ENCODE results near the gene HNRNPH3. TPM values are rescaled to one million over a fixed set of nuclear protein-coding genes. Genes with fewer than 3 reads are reported as not detected.

HNRNPH3 gene
- total and polyA plus RNA-seq, 2 experiments from 2014 or later, result 87.2 to 367 TPM

DNA sequence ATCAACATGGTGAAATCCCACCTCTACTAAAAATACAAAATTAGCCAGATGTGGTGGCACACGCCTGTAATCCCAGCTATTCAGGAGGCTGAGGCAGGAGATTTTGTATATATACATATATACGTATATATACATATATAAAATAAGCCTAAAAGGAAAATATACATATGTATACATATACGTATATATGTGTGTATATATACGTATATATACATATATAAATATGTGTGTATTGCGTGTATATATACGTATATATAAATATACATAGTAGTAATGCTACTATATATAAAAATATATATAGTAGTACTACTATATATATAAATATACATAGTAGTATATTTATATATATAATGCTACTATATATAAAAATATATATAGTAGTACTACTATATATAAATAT lies 27.3 kb downstream of the HNRNPH3 start (continued):
- TF ChIP-seq, protein P1, sequence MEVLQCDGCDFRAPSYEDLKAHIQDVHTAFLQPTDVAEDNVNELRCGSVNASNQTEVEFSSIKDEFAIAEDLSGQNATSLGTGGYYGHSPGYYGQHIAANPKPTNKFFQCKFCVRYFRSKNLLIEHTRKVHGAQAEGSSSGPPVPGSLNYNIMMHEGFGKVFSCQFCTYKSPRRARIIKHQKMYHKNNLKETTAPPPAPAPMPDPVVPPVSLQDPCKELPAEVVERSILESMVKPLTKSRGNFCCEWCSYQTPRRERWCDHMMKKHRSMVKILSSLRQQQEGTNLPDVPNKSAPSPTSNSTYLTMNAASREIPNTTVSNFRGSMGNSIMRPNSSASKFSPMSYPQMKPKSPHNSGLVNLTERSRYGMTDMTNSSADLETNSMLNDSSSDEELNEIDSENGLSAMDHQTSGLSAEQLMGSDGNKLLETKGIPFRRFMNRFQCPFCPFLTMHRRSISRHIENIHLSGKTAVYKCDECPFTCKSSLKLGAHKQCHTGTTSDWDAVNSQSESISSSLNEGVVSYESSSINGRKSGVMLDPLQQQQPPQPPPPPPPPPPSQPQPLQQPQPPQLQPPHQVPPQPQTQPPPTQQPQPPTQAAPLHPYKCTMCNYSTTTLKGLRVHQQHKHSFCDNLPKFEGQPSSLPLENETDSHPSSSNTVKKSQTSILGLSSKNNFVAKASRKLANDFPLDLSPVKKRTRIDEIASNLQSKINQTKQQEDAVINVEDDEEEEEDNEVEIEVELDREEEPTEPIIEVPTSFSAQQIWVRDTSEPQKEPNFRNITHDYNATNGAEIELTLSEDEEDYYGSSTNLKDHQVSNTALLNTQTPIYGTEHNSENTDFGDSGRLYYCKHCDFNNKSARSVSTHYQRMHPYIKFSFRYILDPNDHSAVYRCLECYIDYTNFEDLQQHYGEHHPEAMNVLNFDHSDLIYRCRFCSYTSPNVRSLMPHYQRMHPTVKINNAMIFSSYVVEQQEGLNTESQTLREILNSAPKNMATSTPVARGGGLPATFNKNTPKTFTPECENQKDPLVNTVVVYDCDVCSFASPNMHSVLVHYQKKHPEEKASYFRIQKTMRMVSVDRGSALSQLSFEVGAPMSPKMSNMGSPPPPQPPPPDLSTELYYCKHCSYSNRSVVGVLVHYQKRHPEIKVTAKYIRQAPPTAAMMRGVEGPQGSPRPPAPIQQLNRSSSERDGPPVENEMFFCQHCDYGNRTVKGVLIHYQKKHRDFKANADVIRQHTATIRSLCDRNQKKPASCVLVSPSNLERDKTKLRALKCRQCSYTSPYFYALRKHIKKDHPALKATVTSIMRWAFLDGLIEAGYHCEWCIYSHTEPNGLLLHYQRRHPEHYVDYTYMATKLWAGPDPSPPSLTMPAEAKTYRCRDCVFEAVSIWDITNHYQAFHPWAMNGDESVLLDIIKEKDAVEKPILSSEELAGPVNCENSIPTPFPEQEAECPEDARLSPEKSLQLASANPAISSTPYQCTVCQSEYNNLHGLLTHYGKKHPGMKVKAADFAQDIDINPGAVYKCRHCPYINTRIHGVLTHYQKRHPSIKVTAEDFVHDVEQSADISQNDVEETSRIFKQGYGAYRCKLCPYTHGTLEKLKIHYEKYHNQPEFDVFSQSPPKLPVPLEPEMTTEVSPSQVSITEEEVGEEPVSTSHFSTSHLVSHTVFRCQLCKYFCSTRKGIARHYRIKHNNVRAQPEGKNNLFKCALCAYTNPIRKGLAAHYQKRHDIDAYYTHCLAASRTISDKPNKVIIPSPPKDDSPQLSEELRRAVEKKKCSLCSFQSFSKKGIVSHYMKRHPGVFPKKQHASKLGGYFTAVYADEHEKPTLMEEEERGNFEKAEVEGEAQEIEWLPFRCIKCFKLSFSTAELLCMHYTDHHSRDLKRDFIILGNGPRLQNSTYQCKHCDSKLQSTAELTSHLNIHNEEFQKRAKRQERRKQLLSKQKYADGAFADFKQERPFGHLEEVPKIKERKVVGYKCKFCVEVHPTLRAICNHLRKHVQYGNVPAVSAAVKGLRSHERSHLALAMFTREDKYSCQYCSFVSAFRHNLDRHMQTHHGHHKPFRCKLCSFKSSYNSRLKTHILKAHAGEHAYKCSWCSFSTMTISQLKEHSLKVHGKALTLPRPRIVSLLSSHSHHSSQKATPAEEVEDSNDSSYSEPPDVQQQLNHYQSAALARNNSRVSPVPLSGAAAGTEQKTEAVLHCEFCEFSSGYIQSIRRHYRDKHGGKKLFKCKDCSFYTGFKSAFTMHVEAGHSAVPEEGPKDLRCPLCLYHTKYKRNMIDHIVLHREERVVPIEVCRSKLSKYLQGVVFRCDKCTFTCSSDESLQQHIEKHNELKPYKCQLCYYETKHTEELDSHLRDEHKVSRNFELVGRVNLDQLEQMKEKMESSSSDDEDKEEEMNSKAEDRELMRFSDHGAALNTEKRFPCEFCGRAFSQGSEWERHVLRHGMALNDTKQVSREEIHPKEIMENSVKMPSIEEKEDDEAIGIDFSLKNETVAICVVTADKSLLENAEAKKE (CRISPR knock-in tag; IDR thresholded peaks at IDR 0.05), result no peak
- no peak for TF ChIP-seq ZNF331 (CRISPR knock-in tag; IDR thresholded peaks at IDR 0.05; ENCODE audit: low read depth)

DNA sequence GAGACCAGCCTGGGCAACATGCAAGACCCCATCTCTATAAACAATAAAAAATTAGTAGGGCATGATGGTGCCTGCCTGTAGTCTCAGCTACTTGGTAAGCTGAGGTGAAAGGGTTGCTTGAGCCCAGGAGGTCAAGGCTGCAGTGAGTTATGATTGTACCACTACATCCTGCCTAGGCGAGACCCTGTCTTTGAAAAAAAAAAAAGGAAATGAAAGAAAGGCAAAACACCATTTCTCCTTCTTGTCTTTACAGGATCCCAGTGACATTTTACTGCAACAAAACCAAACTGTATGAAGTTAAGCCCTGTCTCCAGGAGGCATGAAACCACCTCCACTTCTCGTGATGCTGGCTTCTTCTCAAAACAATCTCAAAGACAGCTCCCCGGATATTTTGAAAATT lies 30.7 kb downstream of the HNRNPH3 start:
- no peak overlapping the region for H3K27ac ChIP-seq (ENCODE audit: low read depth)
- H3K27me3 ChIP-seq (ENCODE audit: insufficient read depth), result no peaks in the 10 kb centered on the region
- DNase-seq (ENCODE audit: low spot score) (no peak), ATAC-seq (no peak)
- H3K4me3 ChIP-seq, result no peak overlapping the region
- no peaks in the 10 kb centered on the region for H3K4me1 ChIP-seq (ENCODE audit: insufficient read depth)
- no peaks in the 10 kb centered on the region for H4K20me1 ChIP-seq (replicated peaks; ENCODE audit: insufficient read depth)
- no peak overlapping the region for H2AFZ ChIP-seq
- no peaks in the 10 kb centered on the region for H3K79me2 ChIP-seq (replicated peaks; ENCODE audit: insufficient read depth)
- Mint-ChIP-seq H3K4me1 (no peaks in the 10 kb centered on the region), H3K9me3 (no peaks in the 10 kb centered on the region), H3K36me3 (ENCODE audit: low read depth) (peaks cover 8% of the 10 kb centered on the region; the same call in 2 of the 3 replicates), H3K4me3 (no peak overlapping the region), H3K27me3 (ENCODE audit: insufficient read depth, low read depth, poor library complexity) (peaks cover 3% of the 10 kb centered on the region), H3K27ac (no peak overlapping the region)
- H3F3A ChIP-seq (replicated peaks; ENCODE audit: low read depth), result no peaks in the 10 kb centered on the region
- peaks cover 9% of the 10 kb centered on the region; the same call in 1 of the 2 replicates for H3K36me3 ChIP-seq (ENCODE audit: insufficient read depth)
- H3K9me2 ChIP-seq (ENCODE audit: insufficient read depth), result no peaks in the 10 kb centered on the region
- H3K4me2 ChIP-seq, result no peak overlapping the region
- TF ChIP-seq CREB1 (CRISPR knock-in tag; IDR thresholded peaks at IDR 0.05; ENCODE audit: low read depth) (no peak), POLR2AphosphoS5 (IDR thresholded peaks at IDR 0.05; ENCODE audit: low read depth) (no peak), EZH2phosphoT487 (IDR thresholded peaks at IDR 0.05; ENCODE audit: unreplicated experiment) (no peak), JUNB (IDR thresholded peaks at IDR 0.05; ENCODE audit: unreplicated experiment) (no peak), NANOG (IDR thresholded peaks at IDR 0.05; ENCODE audit: borderline replicate concordance) (no peak), ZNF331 (CRISPR knock-in tag; IDR thresholded peaks at IDR 0.05; ENCODE audit: low read depth) (no peak), STAT1 (IDR thresholded peaks at IDR 0.05; ENCODE audit: unreplicated experiment) (no peak), EZH2 (IDR thresholded peaks at IDR 0.05; ENCODE audit: low read depth, unreplicated experiment) (no peak), ZNF114 (CRISPR knock-in tag; IDR thresholded peaks at IDR 0.05) (no peak)
- TF ChIP-seq, protein P2, sequence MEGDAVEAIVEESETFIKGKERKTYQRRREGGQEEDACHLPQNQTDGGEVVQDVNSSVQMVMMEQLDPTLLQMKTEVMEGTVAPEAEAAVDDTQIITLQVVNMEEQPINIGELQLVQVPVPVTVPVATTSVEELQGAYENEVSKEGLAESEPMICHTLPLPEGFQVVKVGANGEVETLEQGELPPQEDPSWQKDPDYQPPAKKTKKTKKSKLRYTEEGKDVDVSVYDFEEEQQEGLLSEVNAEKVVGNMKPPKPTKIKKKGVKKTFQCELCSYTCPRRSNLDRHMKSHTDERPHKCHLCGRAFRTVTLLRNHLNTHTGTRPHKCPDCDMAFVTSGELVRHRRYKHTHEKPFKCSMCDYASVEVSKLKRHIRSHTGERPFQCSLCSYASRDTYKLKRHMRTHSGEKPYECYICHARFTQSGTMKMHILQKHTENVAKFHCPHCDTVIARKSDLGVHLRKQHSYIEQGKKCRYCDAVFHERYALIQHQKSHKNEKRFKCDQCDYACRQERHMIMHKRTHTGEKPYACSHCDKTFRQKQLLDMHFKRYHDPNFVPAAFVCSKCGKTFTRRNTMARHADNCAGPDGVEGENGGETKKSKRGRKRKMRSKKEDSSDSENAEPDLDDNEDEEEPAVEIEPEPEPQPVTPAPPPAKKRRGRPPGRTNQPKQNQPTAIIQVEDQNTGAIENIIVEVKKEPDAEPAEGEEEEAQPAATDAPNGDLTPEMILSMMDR (conservative IDR thresholded peaks at IDR 0.05; ENCODE audit: low read depth in 2 of 2), result no peak
- TF ChIP-seq, protein P3, sequence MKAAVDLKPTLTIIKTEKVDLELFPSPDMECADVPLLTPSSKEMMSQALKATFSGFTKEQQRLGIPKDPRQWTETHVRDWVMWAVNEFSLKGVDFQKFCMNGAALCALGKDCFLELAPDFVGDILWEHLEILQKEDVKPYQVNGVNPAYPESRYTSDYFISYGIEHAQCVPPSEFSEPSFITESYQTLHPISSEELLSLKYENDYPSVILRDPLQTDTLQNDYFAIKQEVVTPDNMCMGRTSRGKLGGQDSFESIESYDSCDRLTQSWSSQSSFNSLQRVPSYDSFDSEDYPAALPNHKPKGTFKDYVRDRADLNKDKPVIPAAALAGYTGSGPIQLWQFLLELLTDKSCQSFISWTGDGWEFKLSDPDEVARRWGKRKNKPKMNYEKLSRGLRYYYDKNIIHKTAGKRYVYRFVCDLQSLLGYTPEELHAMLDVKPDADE (IDR thresholded peaks at IDR 0.05), result no peak
- TF ChIP-seq, protein P4, sequence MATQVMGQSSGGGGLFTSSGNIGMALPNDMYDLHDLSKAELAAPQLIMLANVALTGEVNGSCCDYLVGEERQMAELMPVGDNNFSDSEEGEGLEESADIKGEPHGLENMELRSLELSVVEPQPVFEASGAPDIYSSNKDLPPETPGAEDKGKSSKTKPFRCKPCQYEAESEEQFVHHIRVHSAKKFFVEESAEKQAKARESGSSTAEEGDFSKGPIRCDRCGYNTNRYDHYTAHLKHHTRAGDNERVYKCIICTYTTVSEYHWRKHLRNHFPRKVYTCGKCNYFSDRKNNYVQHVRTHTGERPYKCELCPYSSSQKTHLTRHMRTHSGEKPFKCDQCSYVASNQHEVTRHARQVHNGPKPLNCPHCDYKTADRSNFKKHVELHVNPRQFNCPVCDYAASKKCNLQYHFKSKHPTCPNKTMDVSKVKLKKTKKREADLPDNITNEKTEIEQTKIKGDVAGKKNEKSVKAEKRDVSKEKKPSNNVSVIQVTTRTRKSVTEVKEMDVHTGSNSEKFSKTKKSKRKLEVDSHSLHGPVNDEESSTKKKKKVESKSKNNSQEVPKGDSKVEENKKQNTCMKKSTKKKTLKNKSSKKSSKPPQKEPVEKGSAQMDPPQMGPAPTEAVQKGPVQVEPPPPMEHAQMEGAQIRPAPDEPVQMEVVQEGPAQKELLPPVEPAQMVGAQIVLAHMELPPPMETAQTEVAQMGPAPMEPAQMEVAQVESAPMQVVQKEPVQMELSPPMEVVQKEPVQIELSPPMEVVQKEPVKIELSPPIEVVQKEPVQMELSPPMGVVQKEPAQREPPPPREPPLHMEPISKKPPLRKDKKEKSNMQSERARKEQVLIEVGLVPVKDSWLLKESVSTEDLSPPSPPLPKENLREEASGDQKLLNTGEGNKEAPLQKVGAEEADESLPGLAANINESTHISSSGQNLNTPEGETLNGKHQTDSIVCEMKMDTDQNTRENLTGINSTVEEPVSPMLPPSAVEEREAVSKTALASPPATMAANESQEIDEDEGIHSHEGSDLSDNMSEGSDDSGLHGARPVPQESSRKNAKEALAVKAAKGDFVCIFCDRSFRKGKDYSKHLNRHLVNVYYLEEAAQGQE (IDR thresholded peaks at IDR 0.05; ENCODE audit: unreplicated experiment), result no peak

Data from GM23338 (cell line).